NCI-H510A treated with DMSO at 0.1 percent for 48 hours (cell line): ENCODE data around the gene APELA.
"Not testable (repeated sequence)": the region's sequence is repeated elsewhere in the genome, so short reads cannot be mapped to it uniquely, and the experiment has no call there.

Source experiments
- DNase-seq: peaks from one replicate; lab custom pipeline; 2025; lab: John Stamatoyannopoulos, UW

Gene APELA

GRCh38 chr4:164876700-164877324 is at the start of gene APELA:
APELA (plus strand) TSS chr4:164877178; CDS start chr4:164877332, 154 bp downstream.
- DNase-seq: peak; percentile 42

GRCh38 chr4:164828955-164829354 is 48.0 kb upstream of the APELA start:
- no peak for DNase-seq

GRCh38 chr4:164846566-164846965 is 30.4 kb upstream of the APELA start:
- DNase-seq: peak; percentile 35

- no peak for DNase-seq
These were observed 30.0 kb upstream of the APELA start for GRCh38 chr4:164847016-164847415.

GRCh38 chr4:164847967-164848649 is 28.9 kb upstream of the APELA start:
- DNase-seq: peak; percentile 1

- no peak for DNase-seq
These were observed 20.6 kb upstream of the APELA start for GRCh38 chr4:164856396-164856795.

GRCh38 chr4:164866817-164867490 is 10.0 kb upstream of the APELA start:
- no peak for DNase-seq

GRCh38 chr4:164871673-164872072 is 5.3 kb upstream of the APELA start:
- no peak for DNase-seq

- DNase-seq: no peak
These were observed 4.5 kb upstream of the APELA start for GRCh38 chr4:164872481-164872880.

- no peak for DNase-seq
These were observed 2.2 kb upstream of the APELA start for GRCh38 chr4:164874789-164875188.

- no peak for DNase-seq
These were observed 3.7 kb downstream of the APELA start for GRCh38 chr4:164880489-164881262.

- no peak for DNase-seq
These were observed 11.2 kb downstream of the APELA start for GRCh38 chr4:164888096-164888715.

- DNase-seq: no peak
These were observed 13.7 kb downstream of the APELA start for GRCh38 chr4:164890691-164891090.

GRCh38 chr4:164892018-164892417 is 15.0 kb downstream of the APELA start:
- DNase-seq: no peak

- DNase-seq: no peak
These were observed 17.7 kb downstream of the APELA start for GRCh38 chr4:164894702-164895101.

GRCh38 chr4:164902608-164903007 is 25.6 kb downstream of the APELA start:
- no peak for DNase-seq

- no peak for DNase-seq
These were observed 27.4 kb downstream of the APELA start for GRCh38 chr4:164904336-164904735.

GRCh38 chr4:164904941-164905340 is 28.0 kb downstream of the APELA start:
- DNase-seq: no peak

GRCh38 chr4:164906368-164906767 is 29.4 kb downstream of the APELA start:
- DNase-seq: no peak

GRCh38 chr4:164913506-164913905 is 36.5 kb downstream of the APELA start:
- not testable (repeated sequence) for DNase-seq

GRCh38 chr4:164918956-164919355 is 42.0 kb downstream of the APELA start:
- no peak for DNase-seq

- DNase-seq: no peak
These were observed 47.8 kb downstream of the APELA start for GRCh38 chr4:164924670-164925238.
